GM18519 (cell line): ENCODE results near the gene ZSCAN12.

ENCODE experiments used
- ATAC-seq: cut with Tn5 transposase; IDR thresholded peaks from one replicate; pipeline ENCODE4 v1.9.1; 2021; ENCODE audit warnings: mild to moderate bottlenecking, moderate library complexity; ENCODE audit not compliant: unreplicated experiment, low FRiP score

The ZSCAN12 gene

DNA sequence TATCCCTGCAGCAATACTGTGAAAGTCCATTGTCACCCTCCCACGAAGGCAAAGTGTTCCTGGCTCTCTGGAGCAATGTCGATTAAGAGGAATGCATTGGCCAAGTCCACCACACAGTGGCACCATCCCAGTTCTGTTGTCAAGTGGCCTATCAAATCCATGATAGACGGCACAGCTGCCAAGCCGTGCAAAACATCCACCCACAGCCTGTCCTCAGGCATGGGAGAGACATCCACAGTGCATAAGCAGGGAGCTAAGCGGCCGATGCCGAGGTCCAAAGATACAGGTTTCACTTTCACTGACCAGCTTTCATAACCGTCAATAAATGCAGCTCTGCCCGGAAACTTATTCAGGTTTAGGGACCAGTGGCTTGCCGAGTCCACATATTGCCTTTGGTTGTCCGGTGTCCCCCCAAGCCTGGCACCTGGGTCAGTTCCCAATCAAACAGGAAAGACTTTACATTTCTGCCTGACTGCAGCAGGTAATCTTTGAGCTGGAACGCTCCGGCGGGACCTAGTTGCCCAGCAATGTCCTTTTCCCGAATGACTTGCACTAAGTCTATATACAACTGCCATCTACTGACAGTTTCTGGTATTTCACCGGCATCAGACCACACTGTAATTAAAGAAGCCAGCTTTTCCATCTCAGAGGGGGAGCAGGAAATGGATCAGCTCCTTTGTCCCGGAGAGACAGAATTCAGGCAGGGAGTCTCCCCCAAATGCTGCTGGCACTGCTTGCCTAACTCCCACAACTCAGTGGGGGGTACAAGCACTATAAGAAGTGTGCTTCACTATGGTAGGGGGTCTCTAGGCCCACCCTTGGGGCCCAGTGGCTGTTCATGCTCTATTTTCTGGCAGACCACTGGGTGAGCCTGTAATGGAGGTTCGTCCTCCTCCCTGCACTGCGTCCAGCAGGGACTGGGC, 43.5 kb downstream of the ZSCAN12 start:
- no peak for ATAC-seq

DNA sequence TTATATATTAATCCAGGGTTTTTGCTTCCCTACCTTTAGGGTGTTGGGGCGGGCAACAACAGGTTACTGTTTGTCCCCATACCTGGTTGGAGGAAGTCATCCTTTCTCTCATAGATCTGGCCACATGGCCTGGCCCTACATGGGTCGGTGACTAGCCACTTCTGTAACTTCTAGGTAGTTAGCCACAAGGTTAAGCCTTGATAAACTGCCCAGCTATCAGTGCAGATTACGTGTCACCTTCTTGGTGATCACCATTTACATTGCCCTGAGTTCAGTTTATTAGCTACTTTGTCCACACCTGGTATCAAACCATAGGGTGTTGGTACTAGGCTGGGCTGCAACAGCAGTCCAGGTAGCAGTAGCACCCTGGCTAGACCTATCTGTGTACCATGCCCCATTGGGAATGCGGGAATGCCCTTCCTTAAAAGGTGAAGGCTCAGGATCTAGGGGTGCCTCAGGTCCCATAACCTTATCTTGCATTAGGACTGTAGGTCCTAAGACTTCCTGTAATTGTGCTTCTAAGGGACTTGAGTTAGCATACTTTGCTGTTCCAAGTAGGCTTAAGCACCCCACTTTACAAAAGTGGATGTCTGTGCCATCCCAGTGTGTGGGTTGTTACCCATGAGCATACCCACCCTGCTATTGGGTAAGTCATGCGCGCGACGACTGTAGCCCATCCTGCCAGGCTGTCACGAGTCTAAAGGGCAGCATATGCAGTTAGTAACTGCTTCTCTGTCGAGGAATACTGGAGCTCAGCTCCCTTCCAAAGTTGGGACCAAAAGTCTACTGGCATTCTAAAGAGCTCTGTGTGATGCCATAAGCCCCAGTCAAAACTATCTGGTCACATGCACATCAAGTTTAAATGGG, 44.6 kb downstream of the ZSCAN12 start:
- no peak for ATAC-seq

DNA sequence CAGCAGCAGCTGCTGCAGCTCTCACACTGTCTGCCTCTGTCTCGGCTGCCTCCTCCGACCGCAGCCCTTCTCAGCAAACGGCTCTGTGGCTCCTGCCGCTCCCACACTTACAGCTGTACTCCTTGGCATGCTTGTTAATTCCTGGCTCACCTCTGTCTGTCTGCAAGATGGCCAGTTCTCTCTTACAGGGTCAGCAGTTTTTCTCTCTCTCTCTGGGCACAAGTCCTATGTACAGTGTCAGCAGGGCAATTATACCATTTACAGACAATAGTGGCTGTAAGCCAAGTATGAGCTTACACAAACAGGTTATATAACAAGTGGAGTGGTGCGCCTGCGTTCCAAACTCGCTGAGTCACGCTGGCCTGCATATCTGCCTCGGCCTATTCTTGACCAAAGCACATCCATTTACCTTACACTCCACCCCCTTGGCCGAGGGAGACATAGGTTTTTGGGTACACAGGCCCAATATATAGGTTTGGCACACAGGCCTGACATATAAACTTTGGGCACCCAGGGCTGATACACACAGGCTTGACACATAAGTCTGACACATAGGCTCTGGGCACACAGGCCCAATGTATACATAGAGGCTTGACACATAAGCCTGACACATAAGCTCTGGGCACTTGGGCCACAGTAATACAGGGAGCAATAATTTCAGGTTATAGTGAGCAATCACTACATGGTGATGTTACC, 45.4 kb downstream of the ZSCAN12 start:
- no peak for ATAC-seq

DNA sequence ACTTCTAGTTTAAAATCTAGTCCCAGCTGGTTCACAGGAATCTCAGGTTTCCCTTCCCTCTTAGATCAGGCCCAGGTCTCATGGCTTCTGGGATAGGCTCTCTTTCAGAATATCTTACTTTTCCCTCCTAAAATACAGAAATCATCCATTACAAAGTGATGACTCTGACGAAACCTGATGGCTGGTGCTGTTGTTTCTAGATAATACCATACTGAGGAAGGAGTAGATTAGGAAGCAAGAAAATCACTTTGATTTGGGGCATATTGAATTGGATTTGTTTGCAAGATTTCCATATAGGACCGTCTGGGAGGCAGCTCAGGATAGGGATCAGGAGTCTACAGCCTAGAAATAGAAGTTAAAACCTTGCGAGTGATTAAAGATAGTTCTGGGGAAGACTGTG, 46.2 kb downstream of the ZSCAN12 start:
- ATAC-seq: no peak

DNA sequence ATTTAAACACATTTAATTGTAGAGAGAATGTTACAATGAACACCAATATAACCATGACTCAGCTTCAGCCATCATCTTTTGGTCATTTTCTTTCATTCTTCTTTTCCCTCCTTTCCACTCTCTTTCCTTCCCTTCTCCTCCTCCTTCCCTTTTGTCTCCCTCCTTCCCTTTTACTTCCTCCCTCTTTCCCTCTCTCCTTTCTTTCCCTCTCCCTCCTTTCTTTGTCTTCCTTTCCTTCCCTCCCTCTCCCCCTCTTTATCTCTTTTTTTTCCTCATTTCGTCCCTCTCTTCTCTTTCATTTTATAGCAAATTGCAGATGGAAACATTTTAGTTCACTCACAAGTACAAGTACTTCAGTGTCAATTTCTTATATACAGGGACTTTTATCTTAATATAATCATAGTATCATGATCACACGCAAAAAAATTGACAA, 48.0 kb downstream of the ZSCAN12 start:
- ATAC-seq: no peak

DNA sequence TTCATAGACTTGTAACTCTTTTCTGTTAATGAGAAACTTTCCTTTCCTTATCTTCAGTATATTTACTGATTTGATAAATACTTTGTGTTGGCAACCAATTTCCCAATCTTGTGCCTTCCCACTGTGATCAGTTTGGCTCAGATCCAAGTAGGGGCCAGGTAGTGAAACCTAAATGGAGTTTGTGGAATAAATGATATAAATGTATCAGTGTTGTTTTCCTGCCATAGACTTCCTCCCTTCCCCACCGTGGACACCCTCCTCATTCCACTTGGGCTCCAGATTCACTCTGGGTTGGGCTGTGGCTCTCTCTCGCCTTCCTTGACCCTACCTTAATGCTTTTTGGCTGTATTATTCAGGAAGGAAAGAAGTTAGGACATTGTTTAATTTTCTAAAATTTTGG, 48.5 kb downstream of the ZSCAN12 start:
- ATAC-seq: no peak

DNA sequence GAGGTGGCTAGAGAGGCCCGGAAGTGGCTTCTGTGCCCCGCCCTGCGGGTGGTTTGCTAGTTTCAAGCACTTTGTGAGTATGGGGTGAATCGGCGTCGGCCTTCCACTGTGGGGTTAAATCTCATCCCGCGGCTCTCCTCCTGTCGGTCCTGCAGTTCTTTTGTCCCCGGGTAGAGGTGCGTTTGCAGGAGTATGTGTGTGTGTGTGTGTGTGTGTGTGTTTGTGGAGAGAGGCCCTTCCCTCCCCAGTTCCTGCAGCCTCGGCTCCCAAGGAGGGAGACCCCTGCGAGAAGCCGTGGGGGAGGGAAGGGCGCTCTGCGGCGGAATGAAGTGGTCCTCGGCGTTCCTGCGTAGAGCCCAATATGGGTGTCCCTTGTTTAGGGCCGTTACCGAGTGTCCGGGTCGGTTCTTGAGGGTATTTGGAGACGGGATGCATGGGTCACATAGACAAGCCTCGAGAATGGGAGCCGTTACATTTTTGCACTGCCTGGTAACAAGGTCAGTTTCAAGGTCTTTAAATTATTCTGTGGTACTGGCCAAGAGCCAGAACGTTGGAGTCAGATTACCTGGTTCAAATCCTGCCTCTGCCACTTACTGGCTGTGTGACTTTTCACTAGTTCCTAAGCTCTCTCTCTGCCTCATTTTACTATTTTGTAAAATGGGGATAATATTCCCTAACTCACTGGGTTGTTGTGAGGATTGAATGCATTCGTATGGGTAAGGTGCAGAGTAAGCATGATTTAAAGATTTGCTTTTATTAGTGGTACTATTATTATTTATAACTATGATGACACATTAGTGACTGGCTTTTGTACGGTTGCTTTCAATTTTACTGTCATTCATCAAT, 49.4 kb downstream of the ZSCAN12 start, which contains the start of gene ZKSCAN3:
TSS of gene ZKSCAN3 (plus strand) at position 56 of the 846 bp plus-strand sequence. CDS start 9,640 bp downstream, outside the sequence.
- ATAC-seq: peak; percentile 93

DNA sequence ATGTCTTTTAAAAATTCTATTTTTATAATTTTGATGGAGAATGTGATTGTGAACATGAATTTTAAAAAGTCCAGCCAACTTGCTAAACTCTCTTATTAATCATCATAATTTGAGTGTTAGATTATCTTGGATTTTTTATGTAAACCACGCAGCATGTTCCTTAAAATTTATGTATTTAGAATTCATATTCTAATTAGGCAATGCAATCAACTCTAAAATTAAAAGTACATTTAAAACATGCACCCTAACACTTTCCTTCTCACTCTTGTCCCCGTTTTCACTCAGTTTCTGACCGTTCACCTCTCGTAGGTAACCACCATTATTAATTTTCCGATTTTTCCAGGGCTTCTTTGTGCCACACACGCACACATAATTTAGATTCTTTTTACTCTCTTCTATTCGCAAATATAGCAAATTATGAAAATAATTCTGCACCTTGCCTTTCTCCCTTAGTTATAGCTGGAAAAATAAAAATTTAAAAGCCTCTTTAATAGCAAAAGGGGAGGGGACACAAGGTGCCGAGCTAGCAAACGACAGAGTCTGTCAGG, 50.1 kb downstream of the ZSCAN12 start:
- ATAC-seq: no peak

DNA sequence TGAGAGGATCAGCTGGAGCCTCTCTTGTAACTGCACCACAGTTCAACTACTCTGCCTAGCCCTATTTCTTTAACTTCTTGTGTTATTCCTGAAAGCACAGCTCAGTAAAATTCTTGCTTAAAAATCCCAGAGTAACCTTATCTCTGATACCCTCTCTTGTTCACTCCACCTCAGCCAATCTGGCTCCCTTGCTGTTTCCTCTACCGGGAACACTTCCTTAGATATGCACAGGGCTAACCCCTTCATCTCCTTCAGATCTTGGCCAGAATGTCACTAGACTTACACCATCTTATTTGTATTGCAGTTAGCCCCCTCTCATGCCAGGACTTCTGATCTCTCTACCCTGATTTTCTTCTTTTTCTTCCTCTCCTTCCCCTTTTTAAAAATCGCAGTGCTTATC, 52.4 kb downstream of the ZSCAN12 start:
- no peak for ATAC-seq

DNA sequence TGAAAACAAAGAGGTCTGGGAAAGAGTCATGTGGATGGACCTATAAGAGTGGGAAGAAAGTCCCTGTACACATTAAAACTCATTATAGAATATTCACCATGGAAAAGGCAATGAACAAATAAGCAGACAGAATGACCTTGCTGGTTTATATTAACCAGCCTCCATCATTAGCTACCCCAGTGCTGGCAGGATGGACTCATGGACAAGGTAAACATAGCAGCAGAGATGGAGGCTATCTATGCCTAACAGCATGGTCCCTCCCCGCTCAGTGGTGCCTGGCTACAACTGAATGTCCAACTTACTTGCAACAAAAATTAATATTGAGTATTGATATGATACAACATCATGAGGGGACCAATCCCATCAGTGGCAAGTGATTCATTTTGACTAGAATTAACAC, 54.3 kb downstream of the ZSCAN12 start:
- no peak for ATAC-seq

DNA sequence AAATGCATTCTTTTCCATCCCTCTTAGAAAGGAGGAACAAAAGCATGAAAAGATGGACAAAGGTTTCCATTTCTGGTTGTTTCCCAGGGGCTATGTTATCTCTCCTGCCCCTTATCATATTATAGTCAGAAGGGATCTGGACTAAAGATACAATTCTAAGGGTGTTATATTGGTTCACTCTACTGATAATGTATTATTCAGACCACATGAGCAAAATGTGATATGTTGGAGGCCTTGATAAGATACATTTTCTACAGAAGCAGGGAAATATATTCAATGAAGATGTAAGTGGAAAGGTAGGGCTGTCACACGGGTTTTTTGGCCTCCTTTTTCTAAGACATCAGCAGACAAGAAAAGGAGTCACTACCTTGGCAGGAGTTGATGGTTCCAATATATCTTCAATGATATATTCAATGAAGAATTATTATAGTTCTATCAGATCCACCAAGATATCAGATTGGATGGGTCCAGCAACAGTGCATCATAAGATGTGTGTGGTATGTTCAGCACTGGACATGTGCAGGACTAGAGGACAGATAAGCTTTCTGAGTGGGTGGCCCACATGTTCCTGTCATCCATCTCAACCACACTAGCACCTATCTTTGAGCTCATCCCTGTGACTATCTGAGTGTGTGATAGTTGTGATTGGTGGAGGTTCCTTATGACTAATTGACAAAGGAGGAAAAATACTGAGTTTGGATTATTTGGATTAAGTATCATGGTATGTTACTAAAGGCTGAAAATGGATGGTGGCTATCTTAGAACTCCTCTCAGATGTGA, 55.5 kb downstream of the ZSCAN12 start:
- no peak for ATAC-seq

DNA sequence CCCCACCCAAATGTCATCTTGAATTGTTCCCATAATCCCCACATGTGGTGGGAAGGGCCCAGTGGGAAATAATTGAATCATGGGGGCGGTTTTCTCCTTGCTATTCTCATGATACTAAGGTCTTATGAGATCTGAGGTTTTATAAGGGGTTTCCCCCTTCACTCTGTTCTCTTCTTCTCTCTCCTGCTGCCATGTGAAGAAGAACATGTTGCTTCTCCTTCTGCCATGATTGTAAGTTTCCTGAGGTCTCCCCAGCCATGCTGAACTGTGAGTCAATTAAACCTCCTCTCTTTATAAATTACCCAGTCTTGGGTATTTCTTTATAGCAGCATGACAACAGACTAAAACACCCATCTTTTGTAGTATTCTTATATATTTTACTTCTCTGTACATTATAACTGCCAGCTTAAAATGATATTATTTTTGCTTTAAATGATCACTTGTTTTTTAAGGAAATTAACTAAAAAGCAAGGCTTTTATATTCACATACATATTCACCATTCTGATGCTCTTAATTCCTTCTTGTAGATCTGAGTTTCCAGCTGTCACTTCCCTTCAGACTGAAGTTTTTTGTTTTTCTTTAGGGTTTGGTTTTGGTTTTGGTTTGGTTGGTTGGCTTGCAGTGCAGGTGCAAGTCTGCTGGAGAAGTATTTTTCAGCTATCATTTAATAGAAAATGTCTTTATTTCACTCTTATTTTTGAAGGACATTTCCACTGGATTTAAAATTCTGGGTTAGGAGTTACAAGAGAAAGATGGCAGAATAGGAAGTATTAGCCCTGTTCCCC, 59.0 kb downstream of the ZSCAN12 start:
- no peak for ATAC-seq

DNA sequence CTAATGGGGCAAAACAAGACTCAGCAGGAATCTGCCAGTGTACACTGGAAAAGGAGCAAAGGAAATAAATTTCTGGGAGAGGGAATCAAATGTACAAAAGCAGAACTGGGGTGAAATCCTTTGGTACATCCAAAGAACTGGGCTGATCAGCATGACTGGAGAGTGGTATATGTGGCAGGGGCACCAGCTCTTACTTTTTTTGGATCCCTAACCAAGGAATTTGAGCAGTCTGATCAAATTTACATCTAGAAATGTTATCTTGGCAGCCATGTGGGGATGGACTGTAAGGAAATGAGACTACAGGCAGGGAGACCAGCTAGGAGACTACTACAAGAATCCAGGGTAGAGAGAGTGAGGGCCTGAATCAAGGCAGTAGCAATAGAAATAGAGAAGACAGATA, 62.4 kb downstream of the ZSCAN12 start:
- no peak for ATAC-seq

DNA sequence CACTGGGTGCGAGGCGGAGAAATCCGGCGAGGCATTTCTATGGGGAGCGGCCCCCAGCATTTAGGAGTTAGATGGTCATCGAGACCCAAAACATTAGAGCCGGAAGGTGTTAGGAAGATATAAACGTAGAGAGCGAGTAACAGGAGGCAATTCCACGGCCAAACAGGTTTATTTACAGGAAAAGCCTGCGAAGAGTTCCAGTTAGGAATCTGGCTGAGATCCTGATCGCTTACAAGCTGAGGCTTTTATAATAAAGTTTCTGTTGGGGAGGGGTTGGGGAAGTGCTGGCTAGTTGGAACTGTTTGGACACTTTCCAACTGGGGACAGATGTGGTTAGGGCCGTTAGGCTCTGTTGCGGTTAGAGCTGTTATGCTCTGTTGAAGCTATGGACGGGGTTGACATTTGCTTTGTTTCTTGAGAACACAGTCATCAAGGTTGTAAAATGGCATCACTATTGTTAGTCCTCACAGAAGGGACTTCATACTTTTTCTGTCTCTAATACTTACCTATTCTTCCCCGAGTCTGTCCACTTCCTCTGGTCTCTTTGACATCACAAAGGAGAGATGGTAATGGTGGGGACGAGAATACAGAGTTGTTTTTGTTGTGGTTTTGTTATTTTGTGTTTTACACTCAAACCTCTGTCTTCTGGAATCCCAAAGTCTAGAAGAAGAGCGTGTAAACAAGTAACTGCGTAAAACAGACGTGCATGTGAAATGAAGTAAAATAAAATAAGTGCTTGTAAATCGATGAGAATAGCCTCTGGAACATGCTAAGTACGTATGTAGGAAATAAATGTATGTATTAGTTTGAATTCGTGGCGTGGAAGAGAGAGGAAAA, 63.0 kb downstream of the ZSCAN12 start:
- ATAC-seq: peak; percentile 38

DNA sequence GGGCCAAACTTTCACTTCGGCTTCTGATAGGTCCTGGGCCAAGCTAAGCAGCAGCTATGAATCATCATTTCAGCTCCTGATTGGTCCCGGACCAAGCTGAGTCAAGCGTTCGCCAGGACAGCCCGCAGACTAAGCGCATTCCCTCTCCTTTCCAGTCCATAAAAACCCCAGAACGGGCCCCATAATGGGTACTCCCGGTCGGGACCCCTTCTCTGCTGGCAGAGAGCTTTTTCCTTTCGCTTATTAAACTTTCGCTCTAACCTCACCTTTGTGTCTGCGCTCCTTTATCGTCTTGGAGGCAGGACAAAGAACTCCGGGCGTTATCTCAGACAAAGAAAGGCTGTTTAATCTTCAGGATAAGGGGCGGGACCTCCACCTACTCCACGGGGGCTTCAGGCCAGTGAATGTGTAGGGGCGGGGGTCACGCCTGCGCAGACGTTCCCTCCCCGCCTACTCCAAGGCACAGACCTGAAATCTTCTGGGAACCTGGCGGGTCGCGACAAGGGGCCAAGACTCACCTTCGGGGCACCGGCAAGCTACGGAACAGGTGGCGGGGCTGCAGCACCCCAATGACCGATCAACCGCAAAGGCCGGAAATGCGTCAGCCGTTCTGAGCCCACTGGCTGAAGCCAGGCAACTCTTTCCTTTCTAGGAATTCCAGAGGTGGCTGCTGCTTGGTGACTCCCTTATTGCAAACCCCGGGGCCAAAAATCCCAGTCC, 63.8 kb downstream of the ZSCAN12 start, which contains the start of gene ZSCAN31:
TSS of gene ZSCAN31 (minus strand) at position 585 of the 720 bp plus-strand sequence. CDS start 6,465 bp downstream, outside the sequence.
- ATAC-seq: peak; percentile 77

DNA sequence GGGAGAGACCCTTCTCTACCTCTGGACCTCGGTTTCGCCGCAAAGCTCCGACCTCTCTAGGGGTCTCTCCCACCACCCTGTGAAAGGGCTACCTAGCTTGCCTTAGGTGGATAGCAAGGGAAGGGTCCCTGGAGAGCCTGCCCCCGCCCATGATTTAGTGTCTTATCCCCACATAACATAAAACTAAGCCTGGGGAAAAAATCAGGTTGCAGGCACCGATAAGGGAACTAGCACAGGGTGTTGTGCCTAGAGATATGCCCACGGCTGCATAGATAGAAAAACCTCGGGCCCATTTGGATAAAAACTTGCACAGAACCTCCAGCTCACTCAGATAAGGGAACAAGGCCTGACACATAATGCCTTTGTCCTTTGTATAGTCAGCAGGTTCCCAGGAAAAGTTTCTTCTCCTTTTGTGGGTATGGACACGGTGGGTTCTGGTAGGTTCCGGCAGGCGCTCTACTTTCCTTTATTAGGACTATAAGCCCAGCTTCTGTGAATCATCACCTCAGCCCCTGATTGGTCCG, 64.4 kb downstream of the ZSCAN12 start:
- no peak for ATAC-seq
